ENCODE data around the gene GLCE. TPM values are rescaled to one million over a fixed set of nuclear protein-coding genes. Genes with fewer than 3 reads are reported as not detected.
A peak's percentile ranks its signal among the peaks of the same experiment; 100 is the strongest.

Gene GLCE
- total and polyA plus RNA-seq, 9 of the 15 experiments (the other 6 are each of a cell fraction or from before 2014, with no cell fraction given), result 4.6 to 12.3 (median 10.6) TPM

- peak; percentile 48; the same call in 1 of the 2 replicates for TF ChIP-seq ZBTB1 (CRISPR knock-in tag; IDR thresholded peaks at IDR 0.05; ENCODE audit: borderline replicate concordance, low read depth)
- no peak for TF ChIP-seq ELF2 (CRISPR knock-in tag; IDR thresholded peaks at IDR 0.05)
- TF ChIP-seq, protein P1, sequence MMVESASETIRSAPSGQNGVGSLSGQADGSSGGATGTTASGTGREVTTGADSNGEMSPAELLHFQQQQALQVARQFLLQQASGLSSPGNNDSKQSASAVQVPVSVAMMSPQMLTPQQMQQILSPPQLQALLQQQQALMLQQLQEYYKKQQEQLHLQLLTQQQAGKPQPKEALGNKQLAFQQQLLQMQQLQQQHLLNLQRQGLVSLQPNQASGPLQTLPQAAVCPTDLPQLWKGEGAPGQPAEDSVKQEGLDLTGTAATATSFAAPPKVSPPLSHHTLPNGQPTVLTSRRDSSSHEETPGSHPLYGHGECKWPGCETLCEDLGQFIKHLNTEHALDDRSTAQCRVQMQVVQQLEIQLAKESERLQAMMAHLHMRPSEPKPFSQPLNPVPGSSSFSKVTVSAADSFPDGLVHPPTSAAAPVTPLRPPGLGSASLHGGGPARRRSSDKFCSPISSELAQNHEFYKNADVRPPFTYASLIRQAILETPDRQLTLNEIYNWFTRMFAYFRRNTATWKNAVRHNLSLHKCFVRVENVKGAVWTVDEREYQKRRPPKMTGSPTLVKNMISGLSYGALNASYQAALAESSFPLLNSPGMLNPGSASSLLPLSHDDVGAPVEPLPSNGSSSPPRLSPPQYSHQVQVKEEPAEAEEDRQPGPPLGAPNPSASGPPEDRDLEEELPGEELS (CRISPR knock-in tag; IDR thresholded peaks at IDR 0.05; ENCODE audit: borderline replicate concordance), result no peak
- no peak for TF ChIP-seq SMARCC2 (IDR thresholded peaks at IDR 0.05; ENCODE audit: low read depth)
- no peak for TF ChIP-seq CC2D1A (IDR thresholded peaks at IDR 0.05)
- no peak for TF ChIP-seq BRF1 (IDR thresholded peaks at IDR 0.05; ENCODE audit: borderline replicate concordance, extremely low read depth, insufficient read length)
- TF ChIP-seq, protein P2, sequence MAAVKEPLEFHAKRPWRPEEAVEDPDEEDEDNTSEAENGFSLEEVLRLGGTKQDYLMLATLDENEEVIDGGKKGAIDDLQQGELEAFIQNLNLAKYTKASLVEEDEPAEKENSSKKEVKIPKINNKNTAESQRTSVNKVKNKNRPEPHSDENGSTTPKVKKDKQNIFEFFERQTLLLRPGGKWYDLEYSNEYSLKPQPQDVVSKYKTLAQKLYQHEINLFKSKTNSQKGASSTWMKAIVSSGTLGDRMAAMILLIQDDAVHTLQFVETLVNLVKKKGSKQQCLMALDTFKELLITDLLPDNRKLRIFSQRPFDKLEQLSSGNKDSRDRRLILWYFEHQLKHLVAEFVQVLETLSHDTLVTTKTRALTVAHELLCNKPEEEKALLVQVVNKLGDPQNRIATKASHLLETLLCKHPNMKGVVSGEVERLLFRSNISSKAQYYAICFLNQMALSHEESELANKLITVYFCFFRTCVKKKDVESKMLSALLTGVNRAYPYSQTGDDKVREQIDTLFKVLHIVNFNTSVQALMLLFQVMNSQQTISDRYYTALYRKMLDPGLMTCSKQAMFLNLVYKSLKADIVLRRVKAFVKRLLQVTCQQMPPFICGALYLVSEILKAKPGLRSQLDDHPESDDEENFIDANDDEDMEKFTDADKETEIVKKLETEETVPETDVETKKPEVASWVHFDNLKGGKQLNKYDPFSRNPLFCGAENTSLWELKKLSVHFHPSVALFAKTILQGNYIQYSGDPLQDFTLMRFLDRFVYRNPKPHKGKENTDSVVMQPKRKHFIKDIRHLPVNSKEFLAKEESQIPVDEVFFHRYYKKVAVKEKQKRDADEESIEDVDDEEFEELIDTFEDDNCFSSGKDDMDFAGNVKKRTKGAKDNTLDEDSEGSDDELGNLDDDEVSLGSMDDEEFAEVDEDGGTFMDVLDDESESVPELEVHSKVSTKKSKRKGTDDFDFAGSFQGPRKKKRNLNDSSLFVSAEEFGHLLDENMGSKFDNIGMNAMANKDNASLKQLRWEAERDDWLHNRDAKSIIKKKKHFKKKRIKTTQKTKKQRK (IDR thresholded peaks at IDR 0.05; ENCODE audit: borderline replicate concordance, low read depth, low read length), result no peak
- TF ChIP-seq IFI16 (CRISPR knock-in tag; IDR thresholded peaks at IDR 0.05), result no peak
- no peak for TF ChIP-seq RREB1 (CRISPR knock-in tag; IDR thresholded peaks at IDR 0.05)
- TF ChIP-seq SPI1 (IDR thresholded peaks at IDR 0.05; ENCODE audit: borderline replicate concordance, low read depth, low read length), result no peak
- no peak for TF ChIP-seq PURB (CRISPR knock-in tag; IDR thresholded peaks at IDR 0.05; ENCODE audit: low read depth)
- TF ChIP-seq RFX5 (IDR thresholded peaks at IDR 0.05; ENCODE audit: low read depth, low read length), result no peak
- TF ChIP-seq ZNF197 (CRISPR knock-in tag; IDR thresholded peaks at IDR 0.05; ENCODE audit: low read depth), result no peak
- TF ChIP-seq YBX1 (IDR thresholded peaks at IDR 0.05), result no peak
These were observed at the start of gene GLCE (continued) for GRCh38 chr15:69160141-69160993.
